T-helper 9 cell (primary cell): Measurements from ENCODE around the gene MRPL44.
A peak's percentile ranks its signal among the peaks of the same experiment; 100 is the strongest.

Experiments
- DNase-seq: peaks from one replicate; pipeline ENCODE4 v3.0.0-alpha.2; 2020
- total RNA-seq, 2 donors: gene quantifications; one replicate each; lab custom pipeline; 2026; lab: John Stamatoyannopoulos, UW

Gene MRPL44
- total RNA-seq, result 26.8 to 48.3 reads per million in 2 donors

DNA sequence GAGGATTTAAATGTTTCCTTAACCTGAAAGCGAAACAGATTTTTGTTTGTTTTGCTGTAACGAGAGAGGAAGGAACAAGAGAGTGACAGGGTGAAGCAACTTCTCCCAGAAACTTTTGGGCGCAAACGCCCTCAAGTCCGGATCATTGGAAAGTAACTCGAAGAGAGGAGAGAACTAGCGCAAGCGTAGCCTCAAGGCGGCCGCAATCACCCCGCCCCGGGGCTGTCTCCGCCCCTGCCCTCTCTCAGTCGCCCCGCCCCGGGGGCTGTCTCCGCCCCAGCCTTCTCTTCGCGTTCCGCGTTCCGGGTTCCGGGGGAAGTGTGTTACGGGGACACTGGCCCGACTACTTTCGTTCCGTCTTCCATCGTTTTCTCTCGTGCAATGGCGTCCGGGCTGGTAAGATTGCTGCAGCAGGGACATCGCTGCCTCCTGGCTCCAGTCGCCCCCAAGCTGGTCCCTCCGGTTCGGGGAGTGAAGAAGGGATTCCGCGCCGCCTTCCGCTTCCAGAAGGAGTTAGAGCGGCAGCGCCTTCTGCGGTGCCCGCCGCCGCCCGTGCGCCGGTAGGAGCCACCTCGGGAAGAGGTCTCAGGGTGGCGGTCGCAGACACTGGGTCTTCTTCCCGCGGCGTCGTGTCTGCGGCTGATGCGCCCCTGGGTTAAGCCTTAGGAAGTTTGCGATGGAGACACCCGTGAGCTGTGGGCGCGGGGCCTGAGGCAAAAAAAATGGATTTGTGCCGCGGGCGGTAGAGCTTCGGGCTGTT is at the start of gene MRPL44:
Gene MRPL44, plus strand, starts transcription at position 372 of the 760 bp plus-strand sequence. Its CDS starts 10 bp downstream, at position 382.
- DNase-seq, result peak; percentile 96

DNA sequence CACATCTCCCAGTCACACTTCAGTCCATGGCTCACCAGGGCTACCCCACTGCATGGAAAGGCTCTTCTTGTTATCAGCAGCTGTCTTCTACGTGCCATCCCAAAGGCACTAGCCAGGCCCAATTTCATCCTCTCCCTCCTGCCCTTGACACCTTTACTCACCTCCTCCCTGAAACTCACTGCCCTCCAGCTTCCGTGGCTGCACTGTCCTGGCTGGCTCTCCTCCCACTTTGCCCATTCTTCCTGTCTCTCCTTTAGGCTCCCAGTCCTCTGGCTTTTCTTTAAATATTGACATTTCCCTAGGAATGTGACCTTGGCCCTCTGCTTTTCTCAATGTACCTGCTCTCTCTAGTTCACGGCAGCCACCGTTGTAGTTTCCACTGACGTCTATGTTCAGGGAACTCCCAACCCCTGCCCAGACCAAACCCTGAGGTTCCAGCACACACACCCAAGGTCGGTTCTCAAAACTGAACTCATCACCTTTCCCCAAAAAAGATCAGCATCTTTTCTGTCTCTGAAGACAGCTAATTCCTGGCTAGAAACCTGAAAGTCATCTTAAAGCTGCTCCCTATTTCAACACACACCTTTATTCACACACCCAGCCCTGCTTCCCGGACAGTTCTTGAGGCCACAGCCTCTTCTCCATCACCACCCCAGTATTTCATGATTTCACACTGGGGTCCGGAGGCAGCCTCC is 48.8 kb upstream of the MRPL44 start:
- DNase-seq, result no peak

DNA sequence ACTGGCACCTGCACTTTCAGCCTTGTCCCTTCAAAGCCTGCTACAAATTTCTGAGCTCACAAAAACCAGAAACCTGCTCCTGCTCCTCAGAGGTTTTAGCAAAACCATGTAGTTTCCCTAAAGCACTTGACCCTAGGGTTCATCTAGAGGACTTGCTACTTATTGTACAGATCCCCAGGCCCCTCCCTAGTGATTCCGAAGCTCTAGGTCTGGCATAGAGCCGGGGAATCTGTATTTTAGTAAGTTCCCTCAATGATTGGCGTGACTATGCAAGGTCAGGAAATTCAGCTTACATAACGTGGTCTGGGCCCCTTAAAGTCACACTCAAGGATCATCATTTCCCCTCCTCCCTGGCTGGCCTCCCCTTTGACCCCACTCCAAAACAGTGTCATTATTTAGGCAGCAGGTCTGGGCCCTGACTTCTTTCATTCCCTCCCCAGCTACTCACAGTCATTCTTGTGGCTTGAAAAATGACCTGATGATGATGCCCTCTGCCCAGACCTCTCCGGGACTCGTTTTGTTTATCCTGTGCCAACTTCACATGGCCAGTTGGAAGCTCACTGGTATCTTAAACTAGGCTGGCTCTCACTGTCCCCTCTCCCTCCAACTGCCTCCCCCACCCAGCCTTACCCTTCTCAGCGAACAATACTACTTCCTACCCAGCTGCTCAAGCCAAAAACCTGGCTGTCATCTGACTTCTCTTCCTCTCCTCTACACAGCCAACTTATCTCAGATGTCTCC is 48.1 kb upstream of the MRPL44 start:
- no peak for DNase-seq

DNA sequence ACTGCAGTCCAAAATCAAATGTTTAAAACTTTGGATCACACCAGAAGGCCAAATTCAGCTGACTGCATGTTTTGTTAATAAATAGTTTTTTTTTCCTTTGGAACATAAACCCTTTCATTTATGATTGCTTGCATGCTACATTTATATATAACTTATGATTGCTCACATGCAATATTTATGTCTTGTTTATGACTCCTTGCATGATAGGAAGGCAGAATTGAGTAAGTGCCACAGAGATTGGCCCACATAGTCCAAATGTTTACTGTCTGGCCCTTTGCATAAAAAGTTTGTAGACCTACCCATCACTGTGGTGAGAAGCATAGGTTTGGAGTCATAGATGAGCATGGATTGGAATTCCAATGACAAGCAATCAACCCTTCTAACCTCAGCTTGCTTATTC is 42.9 kb upstream of the MRPL44 start:
- DNase-seq, result no peak

DNA sequence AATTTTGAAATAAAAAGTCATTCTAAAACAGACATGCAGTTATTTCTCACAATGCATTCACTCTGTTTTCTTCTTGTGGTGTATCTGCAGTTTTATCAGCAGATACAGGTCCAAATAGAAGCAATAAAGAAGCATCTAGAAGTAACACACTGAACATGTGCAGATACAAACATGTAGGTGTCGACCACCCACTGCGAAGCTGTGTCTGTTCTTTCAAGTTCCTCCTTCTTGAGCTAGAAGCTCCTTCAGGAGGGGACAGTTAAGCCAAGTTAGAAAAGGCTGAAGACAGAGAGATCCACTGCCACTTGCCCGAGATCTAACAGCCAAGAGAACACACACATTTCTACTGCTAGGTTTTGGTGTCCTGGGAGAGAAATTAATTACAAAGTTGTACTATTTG is 42.2 kb upstream of the MRPL44 start:
- no peak for DNase-seq

DNA sequence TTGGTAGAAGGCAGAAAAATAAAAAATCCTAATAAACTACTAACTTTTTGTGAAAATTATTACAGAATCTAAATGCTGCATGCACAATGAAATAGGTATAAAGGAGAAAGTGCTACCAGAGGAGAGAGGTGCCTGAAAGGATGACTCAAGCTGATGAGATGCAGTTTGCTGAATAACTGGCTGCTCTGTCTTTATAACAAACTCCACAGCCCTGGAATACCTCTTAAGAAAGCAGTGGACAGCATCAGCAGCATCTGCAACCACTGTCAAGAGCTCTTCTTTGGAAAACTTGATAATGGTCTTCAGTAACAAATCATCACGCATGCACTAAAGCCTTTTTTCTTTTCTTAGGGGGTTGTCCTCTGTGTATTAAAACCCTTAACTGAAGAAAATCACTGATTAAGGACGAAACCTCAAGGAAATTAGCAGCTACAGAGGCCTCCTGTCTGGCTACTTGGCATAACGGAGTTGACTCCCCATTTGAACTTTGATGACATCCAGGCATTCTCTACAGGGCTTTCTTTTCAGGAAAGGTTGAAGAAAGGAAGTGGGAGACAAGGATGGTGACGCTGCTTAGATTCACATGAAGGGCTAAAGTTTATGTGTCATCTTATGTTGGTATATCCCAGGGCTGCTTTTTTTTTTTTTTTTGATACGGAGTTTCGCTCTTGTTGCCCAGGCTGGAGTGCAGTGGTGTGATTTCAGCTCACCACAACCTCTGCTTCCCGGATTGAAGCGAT is 40.9 kb upstream of the MRPL44 start:
- no peak for DNase-seq

DNA sequence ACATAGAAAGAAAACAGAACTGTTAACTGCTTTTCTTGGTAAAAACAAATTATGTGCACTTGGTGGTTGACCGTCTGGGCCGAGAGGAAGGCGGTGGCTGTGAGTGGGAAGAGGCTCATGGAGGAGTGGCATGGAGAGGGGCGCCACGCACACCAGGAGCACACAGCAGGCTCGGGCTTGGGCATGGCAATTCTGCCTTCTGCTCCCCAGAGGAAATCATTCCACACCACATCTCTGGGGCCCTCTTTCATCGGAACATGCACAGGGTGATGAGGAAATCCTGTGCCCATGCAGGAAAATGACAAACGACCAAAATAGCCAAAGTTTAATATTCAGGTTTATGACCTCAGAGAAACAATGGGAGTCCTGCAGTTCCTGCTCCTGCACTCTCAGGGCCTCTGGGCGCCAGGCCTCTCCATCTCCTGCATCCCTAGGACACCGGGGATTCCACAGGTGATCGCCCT is 38.6 kb upstream of the MRPL44 start:
- no peak for DNase-seq

DNA sequence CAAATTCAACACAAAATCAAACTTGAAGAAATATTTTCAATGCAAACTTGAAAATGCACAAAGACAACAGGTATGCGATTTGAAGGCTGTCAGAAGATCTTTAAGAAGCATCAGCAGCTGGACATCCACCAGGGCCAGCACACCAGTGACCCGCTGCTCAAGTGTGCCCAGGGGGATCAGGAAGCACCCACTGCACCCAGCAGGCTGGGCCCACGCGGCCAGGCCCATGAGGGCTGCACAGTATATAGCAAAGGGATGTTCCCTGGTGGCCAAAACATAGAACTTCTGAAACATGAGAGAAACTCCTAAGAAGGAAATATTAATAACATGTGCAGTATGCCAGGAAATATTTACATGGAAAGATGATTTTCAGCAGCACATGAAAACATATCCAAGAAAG is 37.2 kb upstream of the MRPL44 start:
- DNase-seq, result no peak

DNA sequence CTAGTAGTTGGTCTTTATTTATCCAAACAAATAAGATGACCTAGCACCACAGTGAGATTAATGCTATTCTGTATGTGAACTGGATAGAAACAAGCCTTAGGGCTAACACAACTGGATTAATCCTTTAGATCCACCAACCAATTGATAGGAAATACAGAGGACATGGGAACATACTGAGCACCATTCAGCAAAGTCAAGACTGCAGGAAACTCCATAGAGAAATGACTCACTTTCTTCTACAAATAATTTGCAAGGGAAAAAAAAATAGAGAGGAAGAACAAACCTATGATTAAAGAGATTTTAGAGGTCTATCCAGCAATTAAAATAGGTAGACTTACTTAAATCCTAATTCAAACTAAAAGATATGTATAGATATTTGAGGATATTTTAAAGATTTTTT is 36.1 kb upstream of the MRPL44 start:
- DNase-seq, result no peak

DNA sequence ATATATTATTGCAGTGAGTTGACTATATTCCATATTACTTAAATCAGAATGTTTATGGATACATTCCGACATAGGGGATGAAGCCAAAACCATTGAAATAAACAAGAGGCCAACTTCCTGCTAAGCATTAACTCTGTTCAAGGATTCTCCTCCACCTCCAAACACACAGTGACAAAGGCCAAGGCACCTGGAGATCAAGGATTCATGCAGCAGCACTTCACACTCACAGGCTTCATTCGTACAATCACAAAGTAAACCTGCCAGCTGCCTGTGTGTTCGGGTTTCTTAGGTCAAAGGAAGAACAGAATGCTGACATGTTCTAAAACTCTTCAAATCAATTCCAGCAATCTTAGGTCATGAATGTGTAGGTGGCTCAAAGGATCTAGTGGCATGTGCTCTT is 35.0 kb upstream of the MRPL44 start:
- DNase-seq, result no peak

DNA sequence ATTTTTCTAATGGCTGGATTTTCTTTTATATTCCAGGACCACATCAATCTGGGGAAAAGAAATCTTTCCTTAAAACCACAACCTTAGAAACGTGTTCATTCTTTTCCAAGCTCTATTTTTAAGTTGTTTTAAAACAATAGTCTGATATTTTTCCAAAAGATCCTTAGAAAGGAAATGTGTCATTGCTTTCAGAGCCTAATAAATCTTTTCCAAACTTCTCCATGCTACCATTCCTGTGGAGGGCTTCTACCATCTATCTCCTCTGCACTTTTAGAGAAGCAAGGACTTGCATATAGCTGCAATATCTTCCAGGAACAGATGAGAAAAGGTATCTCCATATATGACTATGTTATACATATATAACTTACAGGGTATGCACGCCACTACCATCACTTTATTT is 33.3 kb upstream of the MRPL44 start:
- no peak for DNase-seq

DNA sequence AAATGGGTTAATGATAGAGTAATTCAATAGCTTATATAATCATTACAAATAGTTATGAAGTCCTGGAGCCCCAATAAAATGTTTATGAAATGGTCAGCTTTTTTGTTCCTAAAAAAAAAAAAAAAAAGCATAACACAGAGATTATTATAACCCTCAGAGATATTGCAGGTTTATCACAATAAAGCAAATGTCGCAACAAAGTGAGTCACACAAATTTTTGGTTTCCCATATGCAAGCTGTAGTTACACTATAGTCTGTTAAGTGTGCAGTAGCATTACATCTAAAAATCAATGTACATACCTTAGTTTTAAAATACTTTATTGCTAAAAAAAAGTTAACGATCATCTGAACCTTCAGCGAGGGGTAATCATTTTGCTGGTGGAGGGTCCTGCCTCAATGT is 32.2 kb upstream of the MRPL44 start:
- no peak for DNase-seq

DNA sequence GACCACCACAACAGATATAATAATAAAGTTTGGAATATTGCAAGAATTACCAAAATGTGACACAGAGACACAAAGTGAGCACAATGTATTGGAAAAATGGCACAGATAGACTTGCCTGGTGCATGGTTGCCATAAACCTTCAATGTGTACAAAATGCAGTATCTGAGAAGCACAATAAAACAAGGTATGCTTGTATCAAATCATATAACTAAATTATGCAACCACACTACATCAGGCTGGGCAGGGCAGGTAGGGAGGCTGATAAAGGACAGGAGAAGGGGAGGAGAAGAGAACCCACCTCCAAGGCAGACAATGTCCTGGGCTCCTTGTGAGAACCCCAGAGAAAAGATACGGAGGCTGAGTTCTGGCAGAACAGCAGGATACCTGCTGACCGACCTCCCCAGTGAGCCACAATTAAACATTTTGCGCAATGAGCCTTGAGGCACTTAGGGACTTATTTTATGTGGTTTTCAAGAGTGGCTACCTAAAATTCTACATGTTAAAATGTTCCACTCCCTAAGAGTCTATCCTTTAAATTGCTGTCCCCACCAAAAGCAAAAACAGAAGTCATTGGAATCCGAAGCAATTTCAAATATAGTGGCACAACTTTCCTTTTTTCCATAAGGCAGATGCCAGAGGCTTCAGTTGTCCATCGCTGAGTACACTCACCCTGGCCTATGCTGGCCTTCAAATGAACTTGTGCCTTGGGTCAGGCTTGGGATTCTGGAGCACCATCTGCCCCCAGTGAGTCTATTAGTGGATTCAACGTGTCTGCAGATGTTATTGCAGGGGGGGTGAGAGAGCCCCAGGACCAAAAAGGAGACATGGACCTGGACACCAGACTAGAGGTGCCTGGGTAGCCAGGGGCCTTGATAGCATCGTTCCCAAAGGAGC is 28.9 kb upstream of the MRPL44 start:
- DNase-seq, result no peak

DNA sequence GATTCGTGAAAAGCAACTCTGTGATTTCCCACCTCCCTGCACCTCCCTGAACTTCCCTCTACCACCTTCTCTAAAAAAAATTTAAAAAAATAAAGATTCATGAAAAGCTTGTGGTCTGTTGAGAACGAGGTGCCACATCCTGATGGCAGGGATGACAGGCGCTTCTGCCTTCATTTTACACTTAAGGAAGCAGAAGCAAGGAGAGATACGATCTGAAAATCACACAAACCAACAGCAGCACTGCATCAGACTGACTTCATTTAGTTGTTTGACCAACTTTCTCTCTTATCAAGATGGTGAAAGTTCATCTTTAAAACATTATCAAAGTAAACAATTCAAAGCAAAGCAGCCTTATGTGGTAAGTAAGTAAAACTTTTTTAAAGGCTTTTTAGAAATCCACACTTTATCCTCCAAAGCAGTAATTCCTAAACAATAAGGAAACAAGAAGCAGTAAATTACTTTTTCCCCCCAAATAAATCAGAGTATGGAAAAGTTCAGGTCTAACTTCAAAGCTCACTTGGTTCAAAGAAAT is 27.6 kb upstream of the MRPL44 start:
- peak; percentile 23 for DNase-seq

DNA sequence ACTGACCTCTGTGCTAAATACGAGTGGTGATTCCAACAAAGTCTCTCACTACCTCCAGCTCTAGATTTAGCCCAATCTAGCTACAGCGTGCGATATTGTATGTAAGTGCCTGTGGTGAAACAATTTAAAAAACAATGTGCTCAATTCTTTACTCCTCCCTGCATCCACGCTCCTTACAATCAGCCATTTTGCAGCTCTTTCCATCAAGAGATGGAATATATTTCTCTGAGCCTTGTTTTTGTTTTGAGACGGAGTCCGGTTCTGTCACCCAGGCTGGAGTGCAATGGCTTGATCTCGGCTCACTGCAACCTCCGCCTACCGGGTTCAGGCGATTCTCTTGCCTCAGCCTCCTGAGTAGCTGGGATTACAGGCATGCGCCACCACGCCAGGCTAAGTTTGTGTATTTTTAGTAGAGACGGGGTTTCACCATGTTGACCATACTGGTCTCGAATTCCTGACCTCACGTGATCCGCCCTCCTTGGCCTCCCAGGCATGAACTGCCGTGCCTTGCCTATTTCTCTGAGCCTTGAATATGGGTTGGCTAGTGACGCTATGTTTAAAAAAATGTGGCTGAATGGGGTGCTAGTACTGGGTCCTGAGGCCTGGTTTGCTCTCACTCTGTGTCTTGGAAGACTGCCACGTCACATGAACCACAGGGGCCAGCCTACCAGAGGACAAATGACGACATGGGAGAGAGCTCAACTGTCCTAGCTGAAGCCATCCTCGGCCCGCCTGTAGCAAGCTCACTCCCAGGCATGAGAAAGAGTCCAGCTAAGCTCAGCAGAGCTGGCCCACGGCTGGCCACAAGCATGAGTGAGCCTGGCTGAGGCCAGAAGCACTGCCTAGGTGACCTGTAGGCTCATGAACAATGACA is 26.9 kb upstream of the MRPL44 start:
- no peak for DNase-seq

DNA sequence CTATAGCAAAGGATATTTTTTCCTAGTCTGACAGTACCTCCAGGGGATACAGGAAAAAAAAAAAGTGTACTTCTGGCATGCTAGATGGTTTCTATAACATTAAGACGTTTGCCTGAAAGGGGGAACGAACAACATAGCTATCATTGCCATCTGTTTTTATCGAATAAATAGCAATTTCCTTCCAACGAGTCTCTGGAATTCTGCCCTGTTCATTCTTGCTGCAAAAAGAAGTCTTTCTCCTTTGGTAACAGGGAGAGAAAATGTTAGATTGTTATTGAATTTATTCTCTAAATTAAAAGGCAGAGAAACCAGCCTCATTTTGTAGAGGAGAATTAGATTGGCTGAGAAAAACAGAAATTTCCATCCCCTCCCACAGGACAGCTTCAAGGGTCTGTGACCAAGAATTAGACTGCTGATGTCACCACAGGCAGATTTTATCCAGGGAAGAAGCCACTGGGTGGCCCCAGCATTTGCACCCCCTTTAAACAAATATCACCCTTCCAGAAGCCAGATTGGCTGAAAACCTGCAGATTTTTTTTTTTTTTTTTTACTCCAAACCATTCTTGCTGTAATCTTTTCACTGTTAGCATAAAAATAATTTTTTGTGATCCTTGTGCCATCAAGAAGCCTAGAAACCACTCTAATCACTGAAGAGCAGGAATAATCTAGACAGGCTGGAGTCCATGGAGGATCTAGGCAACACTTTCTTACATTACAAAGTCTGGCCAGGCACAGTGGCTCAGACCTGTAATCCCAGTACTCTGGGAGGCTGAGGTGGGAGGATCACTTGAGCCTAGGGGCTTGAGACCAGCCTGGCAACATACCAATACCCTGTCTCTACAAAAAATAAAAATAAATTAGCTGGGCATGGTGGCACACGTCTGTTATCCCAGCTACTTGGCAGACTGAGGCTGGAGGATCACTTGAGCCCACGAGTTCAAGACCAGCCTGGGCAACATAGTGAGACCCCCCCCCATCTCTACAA is 24.2 kb upstream of the MRPL44 start:
- no peak for DNase-seq

DNA sequence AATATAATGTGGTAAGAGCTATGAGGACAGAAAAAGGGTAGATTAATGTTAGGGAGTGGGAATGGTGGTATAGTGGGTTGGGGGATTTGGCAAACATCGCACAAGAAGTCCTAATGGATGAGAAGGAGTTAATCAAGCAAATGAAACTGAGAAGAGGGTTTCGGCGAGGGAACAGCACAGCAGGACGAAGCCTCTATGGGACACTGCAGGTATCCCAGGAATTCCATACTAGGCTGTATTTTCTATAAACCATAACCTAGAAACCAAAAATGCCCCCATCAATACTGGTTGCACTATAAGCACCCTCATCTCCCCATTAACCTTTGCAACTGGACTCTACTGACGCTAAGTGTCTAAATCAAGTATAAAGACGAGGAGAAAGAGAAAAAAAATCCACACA is 22.4 kb upstream of the MRPL44 start:
- no peak for DNase-seq

DNA sequence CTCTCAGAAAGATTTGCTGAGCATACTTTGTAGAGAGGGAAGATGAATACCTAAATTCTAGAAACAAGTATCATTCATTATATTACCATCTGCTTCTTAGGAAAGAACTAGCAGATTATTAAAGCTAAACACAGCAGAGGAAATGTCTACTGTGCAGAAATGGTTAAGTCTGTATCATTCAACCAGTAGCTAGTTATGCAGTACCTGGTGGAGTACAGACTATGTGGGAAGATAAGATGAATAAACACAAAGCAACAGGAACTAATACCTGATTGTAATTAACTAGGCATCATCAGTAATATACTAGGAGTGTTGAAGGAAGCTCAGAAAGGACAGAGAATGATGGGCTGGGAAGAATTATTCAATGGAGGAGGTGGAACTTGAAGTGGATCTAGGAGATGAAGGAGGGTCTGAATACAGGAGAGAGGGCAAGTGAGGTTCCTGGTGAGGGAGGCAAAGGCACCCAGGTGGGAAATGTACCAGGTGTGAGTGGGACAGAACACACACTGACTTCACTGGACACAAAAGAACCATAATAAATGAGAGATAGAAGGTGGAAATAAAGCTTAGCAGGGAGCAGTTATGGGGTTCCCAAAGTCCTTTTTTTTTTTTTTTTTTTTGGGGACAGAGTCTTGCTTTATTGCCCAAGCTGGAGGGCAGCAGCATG is 21.7 kb upstream of the MRPL44 start:
- no peak for DNase-seq
